ENCODE measurements around the gene C1orf74.

Gene C1orf74

DNA sequence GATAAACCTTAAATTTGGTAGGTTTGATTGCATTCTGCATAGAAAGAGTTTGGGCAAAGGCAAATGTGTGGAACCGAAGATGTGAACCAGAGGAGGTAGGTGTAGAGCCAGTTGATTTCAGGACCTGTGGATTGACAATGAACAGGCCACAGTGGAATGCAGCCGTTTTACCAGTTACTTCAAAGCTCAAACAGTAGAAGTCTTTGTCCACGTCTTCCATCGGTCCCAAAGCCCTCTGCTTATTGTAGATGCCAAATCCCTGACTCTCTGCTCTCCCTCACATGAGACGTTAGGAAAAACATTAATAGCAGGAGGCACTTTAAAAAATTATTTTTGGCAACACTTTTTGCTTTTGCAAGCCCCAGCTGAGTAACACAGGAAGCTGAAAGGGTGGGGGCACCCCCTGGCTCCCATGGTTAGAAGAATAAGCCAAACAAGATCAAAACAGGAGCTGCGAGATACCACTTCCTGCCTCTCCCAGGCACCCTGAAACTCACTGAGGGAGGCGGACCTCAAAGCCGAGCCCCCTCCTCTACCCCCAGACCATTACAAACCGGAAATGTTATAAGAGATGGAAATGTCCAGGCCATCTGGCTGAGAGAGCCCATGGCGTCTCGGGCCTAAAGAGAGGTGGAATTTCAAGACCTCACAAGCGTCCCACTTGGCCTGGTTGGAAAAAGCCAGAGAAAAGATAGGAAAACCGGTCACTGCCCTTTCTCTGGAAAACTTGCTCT lies 15.0 kb downstream of the C1orf74 start:
- DNase-seq, result peak; percentile 43 to 81 (median 74)

- DNase-seq, result peak; percentile 62 to 82 (median 76)
These were observed 16.0 kb downstream of the C1orf74 start for GRCh38 chr1:209768354-209768774.

GRCh38 chr1:209767706-209768105 lies 16.7 kb downstream of the C1orf74 start:
- DNase-seq, result no peak

DNA sequence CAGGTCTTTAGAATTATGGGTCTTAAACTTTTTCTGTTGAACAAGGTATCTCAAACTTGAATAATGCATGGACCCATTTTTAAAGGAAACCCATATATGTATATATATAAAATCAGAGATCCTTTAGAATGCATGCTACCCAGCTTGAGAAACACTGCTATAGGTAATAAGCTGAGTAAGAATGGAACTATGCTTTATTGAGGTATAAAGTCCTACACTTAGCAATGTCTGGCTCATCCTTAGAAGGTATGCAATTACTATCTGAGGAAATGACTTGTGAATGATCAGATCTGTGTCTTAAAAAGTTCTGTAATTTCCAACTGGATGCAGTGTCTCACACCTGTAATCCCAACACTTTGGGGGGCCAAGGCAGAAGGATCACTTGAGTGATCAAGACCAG lies 17.3 kb downstream of the C1orf74 start:
- no peak for DNase-seq

DNA sequence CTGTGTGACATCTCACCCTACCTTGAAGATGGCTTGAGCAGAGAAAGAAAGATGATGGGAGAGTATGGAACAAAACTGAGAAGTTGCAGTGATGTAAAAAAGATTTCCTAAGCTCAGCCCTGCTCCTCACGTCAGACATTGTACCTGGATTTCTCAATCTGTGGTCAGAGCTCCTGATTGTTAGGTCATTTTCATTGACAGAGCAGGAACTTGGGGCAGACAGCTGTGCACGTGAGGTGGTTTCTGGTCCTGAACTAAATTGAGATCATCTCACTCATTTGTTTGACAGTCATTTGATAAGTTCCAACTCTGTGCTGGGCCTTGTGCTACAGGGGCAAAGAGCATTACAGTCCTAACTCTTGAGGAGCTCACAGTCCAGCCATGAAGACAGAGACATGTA lies 18.3 kb downstream of the C1orf74 start:
- no peak for DNase-seq

- DNase-seq, result no peak
These were observed 23.2 kb downstream of the C1orf74 start for GRCh38 chr1:209761011-209761635.

GRCh38 chr1:209759829-209760359 lies 24.5 kb downstream of the C1orf74 start:
- no peak for DNase-seq

DNA sequence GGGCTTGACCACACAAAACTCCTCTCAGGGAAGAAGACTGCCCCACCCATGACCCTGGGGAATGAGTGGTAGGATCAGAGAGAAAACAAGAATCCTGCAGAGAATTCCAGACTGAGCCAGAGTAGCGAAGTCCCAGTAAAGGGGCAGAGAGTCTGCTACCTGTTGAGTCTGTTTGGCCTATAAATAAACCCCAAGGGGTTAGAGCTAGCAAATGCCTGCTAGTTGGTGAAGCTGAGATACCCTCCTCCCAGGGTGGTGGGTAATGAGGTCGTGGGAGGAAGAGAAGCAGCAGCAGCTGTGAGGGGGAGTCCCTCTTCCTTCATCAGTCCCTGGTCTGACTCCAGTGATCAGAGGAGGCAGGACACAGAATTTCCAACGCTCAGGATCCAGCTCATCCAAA lies 26.0 kb downstream of the C1orf74 start:
- DNase-seq, result no peak

GRCh38 chr1:209756615-209757445 lies 27.5 kb downstream of the C1orf74 start:
- peak; percentile 8 to 61 (median 32) for DNase-seq

GRCh38 chr1:209755926-209756614 lies 28.3 kb downstream of the C1orf74 start, which contains the start of gene TRAF3IP3:
Gene TRAF3IP3, plus strand, starts transcription at chr1:209756053. Its CDS starts 3,987 bp downstream, at chr1:209760040.
- peak; percentile 56 to 82 (median 73) for DNase-seq

DNA sequence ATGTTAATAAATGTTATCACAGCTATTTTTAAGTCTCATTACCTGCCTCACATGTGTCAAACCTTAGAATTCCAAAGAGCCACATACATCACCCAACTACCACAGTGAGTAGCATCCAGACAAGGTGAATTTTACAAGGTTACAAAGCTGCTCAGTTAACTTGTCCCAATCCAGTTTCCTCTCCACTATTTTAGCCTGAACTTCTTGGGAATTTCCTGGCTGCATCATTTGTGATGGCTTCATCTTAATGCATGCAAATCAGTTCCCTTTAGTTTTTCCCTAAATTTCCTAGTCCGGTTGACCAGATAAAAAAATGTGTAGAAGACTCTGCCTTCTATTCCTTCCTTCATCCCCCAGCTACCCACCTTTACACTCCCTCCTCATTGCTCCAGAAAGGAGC lies 29.1 kb downstream of the C1orf74 start:
- DNase-seq, result no peak

- no peak for DNase-seq
These were observed 31.5 kb downstream of the C1orf74 start for GRCh38 chr1:209752890-209753289.

- peak in 2 of 6 experiments; percentile 9 to 18 for DNase-seq
These were observed 32.6 kb downstream of the C1orf74 start for GRCh38 chr1:209751627-209752231.

- no peak for DNase-seq
These were observed 34.6 kb downstream of the C1orf74 start for GRCh38 chr1:209749670-209750323.

DNA sequence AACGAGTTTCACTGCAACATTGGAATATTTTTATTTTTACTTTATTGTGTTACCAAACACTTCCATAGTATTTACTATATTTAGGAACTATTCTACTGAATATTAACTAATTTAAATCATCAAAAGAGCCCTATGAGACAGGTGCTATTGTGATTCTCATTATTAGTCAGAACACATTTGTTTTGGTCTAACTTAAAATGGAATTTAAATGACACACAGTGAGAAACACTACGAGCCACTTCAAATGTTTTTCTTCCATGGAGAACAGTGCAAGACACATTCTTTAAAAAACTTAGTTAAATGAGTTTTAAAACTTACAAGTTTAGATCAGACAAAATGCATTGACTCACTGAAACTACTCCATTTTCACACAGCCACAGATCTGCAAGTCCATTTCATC lies 35.2 kb downstream of the C1orf74 start:
- no peak for DNase-seq

- no peak for DNase-seq
These were observed 35.7 kb downstream of the C1orf74 start for GRCh38 chr1:209748620-209749019.

DNA sequence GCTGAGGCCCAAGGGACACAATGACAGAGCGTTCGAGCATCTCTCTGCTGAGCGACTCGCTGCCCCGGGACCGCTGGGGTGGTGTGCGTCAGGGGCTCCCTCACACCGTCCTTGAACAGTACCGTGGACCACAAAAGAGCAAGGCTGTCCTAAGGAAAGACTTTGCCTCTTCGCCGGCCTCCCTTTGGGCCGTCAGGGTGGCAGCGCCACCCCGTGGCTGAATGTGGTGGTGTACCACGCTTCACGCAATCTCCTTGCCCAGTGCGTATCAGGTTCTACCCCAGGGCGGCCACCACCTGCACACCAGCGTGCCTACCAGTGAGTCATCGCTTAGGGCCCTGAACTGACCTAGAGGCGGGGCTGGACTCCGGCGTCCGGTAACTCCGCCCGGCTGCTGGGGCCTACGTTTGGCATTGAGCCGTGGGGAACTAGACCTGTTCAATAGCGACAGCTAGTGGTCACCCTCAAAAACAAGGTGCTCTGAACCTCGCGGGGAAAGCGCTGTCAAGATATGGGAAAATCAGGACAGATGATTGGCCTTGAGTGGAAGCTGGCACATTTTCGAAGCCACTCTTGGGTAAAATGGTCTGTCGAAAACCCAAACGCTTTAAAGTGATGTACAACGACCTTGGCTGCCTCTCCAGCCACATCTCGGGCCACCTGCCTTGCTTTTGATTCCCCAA lies 36.6 kb downstream of the C1orf74 start:
- DNase-seq, result peak; percentile 59 to 95 (median 78)

DNA sequence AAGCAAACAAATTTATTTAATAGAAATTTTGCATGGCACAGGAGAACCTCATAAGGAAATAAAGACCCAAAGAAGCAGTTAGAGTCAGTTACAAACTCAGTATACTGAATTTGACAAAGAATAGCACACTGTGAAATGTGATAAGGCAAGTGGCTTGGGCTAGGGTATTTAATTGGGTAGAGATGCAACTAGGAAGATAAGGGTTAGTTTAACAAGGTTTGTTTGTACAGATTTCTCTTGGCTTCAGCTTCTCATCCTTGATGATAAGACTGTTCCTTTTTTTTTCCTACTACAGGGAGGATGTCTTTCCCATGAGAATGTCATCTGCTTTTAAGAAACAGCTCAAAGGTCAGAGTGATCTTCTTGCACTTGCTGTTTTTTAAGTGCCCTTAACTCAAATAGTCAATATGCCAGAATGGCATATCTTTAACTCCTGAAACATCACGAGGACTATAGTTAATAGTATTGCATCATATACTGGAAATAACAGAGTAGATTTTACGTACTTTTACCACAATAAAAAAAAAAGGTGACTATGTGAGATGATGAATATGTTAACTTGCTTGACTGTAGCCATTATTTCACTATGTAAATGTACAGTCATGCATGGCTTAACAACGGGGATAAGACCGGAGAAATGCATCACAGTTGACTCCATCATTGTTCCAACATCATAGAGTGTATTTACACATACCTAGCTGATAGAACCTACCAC lies 37.8 kb downstream of the C1orf74 start:
- no peak for DNase-seq

DNA sequence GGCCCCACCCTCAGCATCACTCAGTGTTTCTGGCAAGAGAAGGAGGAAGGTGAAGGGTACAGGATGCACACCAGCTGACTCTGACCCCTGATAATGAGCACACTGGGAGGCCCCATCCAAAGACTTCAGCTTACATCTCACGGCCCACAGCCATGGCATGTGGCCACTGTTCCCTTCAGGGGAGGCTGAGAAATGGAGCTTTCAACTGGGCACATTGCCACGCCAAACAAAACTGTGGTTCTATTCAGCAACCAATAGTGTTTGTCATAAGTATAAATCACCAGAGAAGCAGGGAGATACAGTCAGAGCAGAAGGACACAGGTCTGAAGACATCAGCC lies 41.2 kb downstream of the C1orf74 start:
- DNase-seq, result no peak

- no peak for DNase-seq
These were observed 41.8 kb downstream of the C1orf74 start for GRCh38 chr1:209742409-209743144.

Data from stimulated activated naive CD4-positive, alpha-beta T cell (primary cell).